DOHH2 (cell line): Measurements from ENCODE around the gene GHRH.

ENCODE experiments used
- H3F3A ChIP-seq: fragments of 200-600 bp; sonication (generic), shearing (Covaris generic); 2 replicates; pipeline ENCODE4 v1.6.0; 2016; ENCODE audit warnings: antibody characterized with exemption, mild to moderate bottlenecking; ENCODE audit not compliant: control insufficient read depth, insufficient read depth
- H3K27ac ChIP-seq: fragments of 200-600 bp; sonication (generic); 2 replicates; pipeline ENCODE4 v1.5.1; 2014; ENCODE audit warnings: low read depth, mild to moderate bottlenecking, low read length, moderate library complexity
- H3K27me3 ChIP-seq: fragments of 200-600 bp; sonication (generic); 2 replicates; pipeline ENCODE4 v1.6.1; 2014; ENCODE audit warnings: mild to moderate bottlenecking, low read length, mixed read lengths; ENCODE audit not compliant: control insufficient read depth
- H3K36me3 ChIP-seq: fragments of 200-600 bp; sonication (generic); 2 replicates; pipeline ENCODE4 v1.6.1; 2014; ENCODE audit warnings: mild to moderate bottlenecking, low read length, moderate library complexity, mixed read lengths; ENCODE audit not compliant: control insufficient read depth
- H3K4me1 ChIP-seq: fragments of 200-600 bp; sonication (generic); 2 replicates; pipeline ENCODE4 v1.6.1; 2014; ENCODE audit warnings: mild to moderate bottlenecking, low read length, mixed read lengths; ENCODE audit not compliant: control insufficient read depth
- H3K4me2 ChIP-seq: fragments of 200-600 bp; sonication (generic); 2 replicates; pipeline ENCODE4 v1.6.0; 2014; ENCODE audit warnings: mild to moderate bottlenecking, low read length, moderate library complexity
- H3K4me3 ChIP-seq: fragments of 200-600 bp; sonication (generic); 2 replicates; pipeline ENCODE4 v1.5.1; 2014; ENCODE audit warnings: mild to moderate bottlenecking, low read length, mixed read lengths
- H3K79me2 ChIP-seq: fragments of 200-600 bp; sonication (generic); 2 replicates; pipeline ENCODE4 v1.6.1; 2014; ENCODE audit warnings: mild to moderate bottlenecking, low read length, mixed read lengths; ENCODE audit not compliant: control insufficient read depth
- H3K9me2 ChIP-seq: fragments of 200-600 bp; sonication (generic); replicated peaks from 2 replicates; pipeline ENCODE4 v1.6.1; 2014; ENCODE audit warnings: mild to moderate bottlenecking, low read length, mixed read lengths; ENCODE audit not compliant: control insufficient read depth
- H3K9me3 ChIP-seq: fragments of 200-600 bp; sonication (generic); 2 replicates; pipeline ENCODE4 v1.6.1; 2014; ENCODE audit warnings: antibody characterized with exemption, low read length, mixed read lengths; ENCODE audit not compliant: control insufficient read depth, insufficient read depth
- H4K20me1 ChIP-seq: fragments of 200-600 bp; sonication (generic); 2 replicates; pipeline ENCODE4 v1.6.0; 2014; ENCODE audit warnings: low read depth, mild to moderate bottlenecking, antibody characterized with exemption, low read length, moderate library complexity; ENCODE audit not compliant: control insufficient read depth, insufficient read depth
- CTCF ChIP-seq: fragments of 200-600 bp; sonication (generic); IDR thresholded peaks from one replicate; pipeline ENCODE4 v1.5.1; 2014; ENCODE audit warnings: antibody characterized with exemption, mild to moderate bottlenecking, low read depth, low read length; ENCODE audit not compliant: poor library complexity, severe bottlenecking
- EZH2phosphoT487 ChIP-seq: fragments of 200-600 bp; sonication (generic); IDR thresholded peaks from 2 replicates; pipeline ENCODE4 v1.6.1; 2017; ENCODE audit warnings: borderline replicate concordance, mild to moderate bottlenecking, antibody characterized with exemption, low read length, moderate library complexity, mixed read lengths

GHRH gene

GRCh38 chr20:37280403-37280802 lies 18.8 kb upstream of the GHRH start:
- H3K4me2 ChIP-seq = no peak overlapping the region

GRCh38 chr20:37279820-37280219 lies 18.2 kb upstream of the GHRH start:
- no peak overlapping the region for H3K4me2 ChIP-seq
- TF ChIP-seq CTCF = no peak
- no peak for TF ChIP-seq EZH2phosphoT487
- H3K27me3 ChIP-seq = peaks cover 6% of the 10 kb centered on the region; the same call in 1 of the 2 replicates
- H3K79me2 ChIP-seq = no peaks in the 10 kb centered on the region
- peaks cover 6% of the 10 kb centered on the region for H3F3A ChIP-seq
- no peaks in the 10 kb centered on the region for H3K9me3 ChIP-seq
- peaks cover 29% of the 10 kb centered on the region for H3K4me1 ChIP-seq
- no peaks in the 10 kb centered on the region for H3K36me3 ChIP-seq
- H3K4me3 ChIP-seq = no peak overlapping the region
- H3K9me2 ChIP-seq = no peaks in the 10 kb centered on the region
- H4K20me1 ChIP-seq = no peaks in the 10 kb centered on the region
- no peak overlapping the region for H3K27ac ChIP-seq

More at GRCh38 chr20:37280403-37280802, 18.8 kb upstream of the GHRH start:
- H3K4me3 ChIP-seq = no peak overlapping the region
- no peak overlapping the region for H3K27ac ChIP-seq
- H3K9me2 ChIP-seq = no peaks in the 10 kb centered on the region
- H3K79me2 ChIP-seq = no peaks in the 10 kb centered on the region
- no peaks in the 10 kb centered on the region for H4K20me1 ChIP-seq
- H3F3A ChIP-seq = peaks cover under 1% of the 10 kb centered on the region; the same call in 1 of the 2 replicates
- peaks cover 23% of the 10 kb centered on the region for H3K4me1 ChIP-seq
- no peaks in the 10 kb centered on the region for H3K36me3 ChIP-seq
- H3K9me3 ChIP-seq = no peaks in the 10 kb centered on the region
- no peak for TF ChIP-seq CTCF
- TF ChIP-seq EZH2phosphoT487 = no peak
- peaks cover 6% of the 10 kb centered on the region; the same call in 1 of the 2 replicates for H3K27me3 ChIP-seq

GRCh38 chr20:37278966-37279590 lies 17.5 kb upstream of the GHRH start:
- H3K27me3 ChIP-seq = peaks cover 6% of the 10 kb centered on the region; the same call in 1 of the 2 replicates
- H3K36me3 ChIP-seq = no peaks in the 10 kb centered on the region
- H3K27ac ChIP-seq = no peak overlapping the region
- H3K9me2 ChIP-seq = no peaks in the 10 kb centered on the region
- H3F3A ChIP-seq = peaks cover 10% of the 10 kb centered on the region
- no peaks in the 10 kb centered on the region for H4K20me1 ChIP-seq
- no peak overlapping the region for H3K4me3 ChIP-seq
- H3K79me2 ChIP-seq = no peaks in the 10 kb centered on the region
- no peak for TF ChIP-seq EZH2phosphoT487
- no peak overlapping the region for H3K4me2 ChIP-seq
- no peaks in the 10 kb centered on the region for H3K9me3 ChIP-seq
- peaks cover 36% of the 10 kb centered on the region for H3K4me1 ChIP-seq

GRCh38 chr20:37277253-37277593 lies 15.6 kb upstream of the GHRH start:
- Histone ChIP-seq H3K4me2 (peak overlapping the region; percentile 61), H4K20me1 (no peaks in the 10 kb centered on the region), H3K9me3 (no peaks in the 10 kb centered on the region), H3K79me2 (no peaks in the 10 kb centered on the region), H3K27ac (peak overlapping the region; percentile 52), H3K4me3 (peak overlapping the region; percentile 32), H3K4me1 (peaks cover 48% of the 10 kb centered on the region), H3F3A (peaks cover 10% of the 10 kb centered on the region), H3K36me3 (no peaks in the 10 kb centered on the region), H3K9me2 (no peaks in the 10 kb centered on the region), H3K27me3 (peaks cover 5% of the 10 kb centered on the region; the same call in 1 of the 2 replicates)
- TF ChIP-seq CTCF (no peak), EZH2phosphoT487 (no peak)
